Measurements from ENCODE around the gene LOXL1.

DNA sequence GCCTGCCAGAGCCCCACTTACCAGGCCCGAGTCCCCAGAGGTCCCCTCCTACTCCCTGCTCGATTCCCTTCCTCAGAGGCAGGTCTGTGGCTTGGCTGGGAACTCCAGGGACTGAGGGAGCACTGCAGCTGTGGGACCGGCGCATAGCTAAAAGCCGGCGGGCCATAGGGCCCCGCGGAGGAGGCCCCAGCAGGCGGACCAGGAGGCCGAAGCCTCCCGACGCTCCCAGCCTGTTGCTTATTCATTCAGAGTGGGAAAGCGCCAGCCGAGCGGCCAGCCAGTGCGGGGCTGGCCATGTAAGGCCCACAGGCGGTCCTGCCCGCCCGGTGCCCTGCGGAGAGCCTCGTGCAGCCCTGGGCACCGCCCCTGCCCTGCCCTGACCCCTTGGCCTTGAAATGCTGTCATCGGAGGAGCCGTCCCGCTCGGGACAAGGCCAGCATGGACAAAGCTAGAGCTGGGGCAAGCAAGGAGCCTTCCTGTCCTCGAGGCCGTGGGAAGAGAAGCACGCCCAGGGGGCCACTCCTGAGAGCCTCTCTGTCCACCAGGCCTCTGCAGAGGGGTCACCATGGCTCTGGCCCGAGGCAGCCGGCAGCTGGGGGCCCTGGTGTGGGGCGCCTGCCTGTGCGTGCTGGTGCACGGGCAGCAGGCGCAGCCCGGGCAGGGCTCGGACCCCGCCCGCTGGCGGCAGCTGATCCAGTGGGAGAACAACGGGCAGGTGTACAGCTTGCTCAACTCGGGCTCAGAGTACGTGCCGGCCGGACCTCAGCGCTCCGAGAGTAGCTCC, at the start of gene LOXL1:
- TF ChIP-seq, protein P1, sequence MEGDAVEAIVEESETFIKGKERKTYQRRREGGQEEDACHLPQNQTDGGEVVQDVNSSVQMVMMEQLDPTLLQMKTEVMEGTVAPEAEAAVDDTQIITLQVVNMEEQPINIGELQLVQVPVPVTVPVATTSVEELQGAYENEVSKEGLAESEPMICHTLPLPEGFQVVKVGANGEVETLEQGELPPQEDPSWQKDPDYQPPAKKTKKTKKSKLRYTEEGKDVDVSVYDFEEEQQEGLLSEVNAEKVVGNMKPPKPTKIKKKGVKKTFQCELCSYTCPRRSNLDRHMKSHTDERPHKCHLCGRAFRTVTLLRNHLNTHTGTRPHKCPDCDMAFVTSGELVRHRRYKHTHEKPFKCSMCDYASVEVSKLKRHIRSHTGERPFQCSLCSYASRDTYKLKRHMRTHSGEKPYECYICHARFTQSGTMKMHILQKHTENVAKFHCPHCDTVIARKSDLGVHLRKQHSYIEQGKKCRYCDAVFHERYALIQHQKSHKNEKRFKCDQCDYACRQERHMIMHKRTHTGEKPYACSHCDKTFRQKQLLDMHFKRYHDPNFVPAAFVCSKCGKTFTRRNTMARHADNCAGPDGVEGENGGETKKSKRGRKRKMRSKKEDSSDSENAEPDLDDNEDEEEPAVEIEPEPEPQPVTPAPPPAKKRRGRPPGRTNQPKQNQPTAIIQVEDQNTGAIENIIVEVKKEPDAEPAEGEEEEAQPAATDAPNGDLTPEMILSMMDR (conservative IDR thresholded peaks at IDR 0.05; ENCODE audit: low read depth, low read length), result no peak
- TF ChIP-seq EZH2phosphoT487 (IDR thresholded peaks at IDR 0.05; ENCODE audit: borderline replicate concordance, low read length), result no peak
- no peak for TF ChIP-seq EZH2 (IDR thresholded peaks at IDR 0.05; ENCODE audit: low read length, unreplicated experiment)

All from PC-3 (cell line).